ENCODE data around the gene CCNYL1.

Gene CCNYL1

DNA sequence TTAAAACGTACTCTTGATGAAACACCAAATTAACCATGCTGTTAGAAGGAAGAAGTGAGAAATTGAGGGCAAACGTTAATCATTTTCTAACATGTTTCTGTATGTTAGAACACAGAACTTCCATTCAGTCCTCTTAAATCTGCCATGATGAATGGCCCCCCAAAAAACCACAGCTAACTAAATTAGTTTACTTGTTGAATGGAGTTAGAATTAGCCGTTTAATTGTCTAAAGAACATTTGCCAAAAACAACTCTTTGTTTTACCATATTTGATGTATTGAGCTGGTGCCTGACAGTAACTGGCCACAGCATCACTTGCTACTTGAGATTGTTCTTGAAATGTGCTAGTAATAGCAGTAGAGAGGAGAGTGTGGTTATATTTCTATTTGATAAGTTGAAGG, 12.7 kb downstream of the CCNYL1 start:
- Histone ChIP-seq H3K27me3 (ENCODE audit: low read depth, low read length) (no peaks in the 10 kb centered on the region), H3K4me3 (ENCODE audit: low read length) (peak overlapping the region; percentile 53), H3K79me2 (ENCODE audit: low read length) (no peaks in the 10 kb centered on the region; the same call in 1 of the 2 replicates), H3K27ac (ENCODE audit: low read length) (peak overlapping the region; percentile 66), H3K36me3 (replicated peaks; ENCODE audit: low read depth, low read length) (no peaks in the 10 kb centered on the region), H3K4me2 (ENCODE audit: low read length) (peak overlapping the region; percentile 84), H2AFZ (ENCODE audit: low read depth, low read length) (no peak overlapping the region), H3K9ac (ENCODE audit: low read length) (peak overlapping the region; percentile 32; the same call in 1 of the 2 replicates), H4K20me1 (ENCODE audit: insufficient read depth, low read length) (no peaks in the 10 kb centered on the region), H3K9me3 (ENCODE audit: insufficient read depth, low read length) (no peaks in the 10 kb centered on the region), H3K4me1 (ENCODE audit: low read length) (peaks cover 46% of the 10 kb centered on the region)
- TF ChIP-seq CTCF (IDR thresholded peaks at IDR 0.05; ENCODE audit: low read depth, low read length) (no peak), EZH2phosphoT487 (IDR thresholded peaks at IDR 0.05; ENCODE audit: low read depth) (no peak)

DNA sequence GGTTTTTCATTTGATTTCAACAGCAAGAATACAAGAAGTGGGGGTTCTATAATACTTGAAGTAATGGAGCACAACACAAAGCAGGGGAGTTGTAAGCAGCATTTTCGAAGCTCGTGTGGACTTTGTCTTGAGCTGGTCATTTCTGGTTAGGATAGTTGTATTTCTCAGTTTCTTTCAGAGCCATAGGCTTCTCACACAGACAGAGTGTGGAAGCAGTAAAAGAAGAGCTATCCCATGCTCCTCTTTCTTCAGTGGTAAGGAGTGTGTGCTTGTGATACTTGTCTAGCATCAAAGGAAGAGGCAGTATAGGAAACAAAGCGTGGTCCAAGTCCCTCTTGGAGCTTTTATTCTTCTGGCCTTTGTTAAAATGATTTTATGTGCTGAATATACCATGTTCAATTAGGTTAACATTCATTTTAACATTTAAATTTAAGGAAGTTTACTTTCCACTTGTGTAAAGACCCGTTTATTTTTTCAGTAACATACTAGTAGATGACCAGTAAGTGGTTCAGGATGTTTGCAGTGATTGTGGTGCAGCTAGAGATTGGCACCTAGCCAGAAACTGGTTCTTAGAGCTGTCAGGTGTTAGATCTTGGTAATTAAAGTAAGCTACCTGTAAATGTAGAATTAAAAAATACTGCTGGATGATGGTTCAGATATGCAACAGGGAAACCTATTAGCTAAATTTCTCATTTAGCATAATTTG, 14.6 kb downstream of the CCNYL1 start:
- peaks cover 3% of the 10 kb centered on the region for H3K36me3 ChIP-seq (replicated peaks; ENCODE audit: low read depth, low read length)
- H3K79me2 ChIP-seq (ENCODE audit: low read length), result no peaks in the 10 kb centered on the region; the same call in 1 of the 2 replicates
- H4K20me1 ChIP-seq (ENCODE audit: insufficient read depth, low read length), result no peaks in the 10 kb centered on the region
- H2AFZ ChIP-seq (ENCODE audit: low read depth, low read length), result no peak overlapping the region
- H3K27me3 ChIP-seq (ENCODE audit: low read depth, low read length), result no peaks in the 10 kb centered on the region
- no peaks in the 10 kb centered on the region for H3K9me3 ChIP-seq (ENCODE audit: insufficient read depth, low read length)
- peaks cover 46% of the 10 kb centered on the region for H3K4me1 ChIP-seq (ENCODE audit: low read length)
- H3K27ac ChIP-seq (ENCODE audit: low read length), result no peak overlapping the region
- no peak overlapping the region for H3K4me2 ChIP-seq (ENCODE audit: low read length)
- no peak overlapping the region for H3K4me3 ChIP-seq (ENCODE audit: low read length)
- TF ChIP-seq EZH2phosphoT487 (IDR thresholded peaks at IDR 0.05; ENCODE audit: low read depth), result no peak
- no peak for TF ChIP-seq CTCF (IDR thresholded peaks at IDR 0.05; ENCODE audit: low read depth, low read length)
- H3K9ac ChIP-seq (ENCODE audit: low read length), result no peak overlapping the region

DNA sequence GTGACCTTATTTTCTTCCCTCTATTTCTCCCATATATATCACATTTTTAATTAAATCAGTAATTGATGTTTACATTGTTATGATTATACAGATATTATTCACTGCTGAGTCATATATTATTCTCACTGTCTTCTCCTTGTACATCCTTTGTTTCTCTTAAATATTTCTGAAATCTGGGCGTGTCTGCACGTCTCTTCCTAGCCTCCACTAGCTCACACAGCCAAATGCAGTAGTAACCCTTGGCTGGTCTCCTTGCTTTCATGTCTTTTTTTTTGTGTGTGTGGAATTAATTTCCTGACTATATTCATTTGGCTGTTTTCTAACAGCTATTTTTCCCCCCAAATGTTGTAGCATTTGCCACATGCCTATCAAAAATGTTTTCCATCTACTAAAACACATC, 15.8 kb downstream of the CCNYL1 start:
- H3K9me3 ChIP-seq (ENCODE audit: insufficient read depth, low read length), result no peaks in the 10 kb centered on the region
- no peaks in the 10 kb centered on the region for H3K27me3 ChIP-seq (ENCODE audit: low read depth, low read length)
- H2AFZ ChIP-seq (ENCODE audit: low read depth, low read length), result no peak overlapping the region
- H3K4me3 ChIP-seq (ENCODE audit: low read length), result no peak overlapping the region
- H3K4me2 ChIP-seq (ENCODE audit: low read length), result no peak overlapping the region
- no peaks in the 10 kb centered on the region for H4K20me1 ChIP-seq (ENCODE audit: insufficient read depth, low read length)
- H3K4me1 ChIP-seq (ENCODE audit: low read length), result peaks cover 35% of the 10 kb centered on the region
- no peaks in the 10 kb centered on the region; the same call in 1 of the 2 replicates for H3K79me2 ChIP-seq (ENCODE audit: low read length)
- TF ChIP-seq CTCF (IDR thresholded peaks at IDR 0.05; ENCODE audit: low read depth, low read length) (no peak), EZH2phosphoT487 (IDR thresholded peaks at IDR 0.05; ENCODE audit: low read depth) (no peak)
- no peak overlapping the region for H3K9ac ChIP-seq (ENCODE audit: low read length)
- peaks cover 3% of the 10 kb centered on the region for H3K36me3 ChIP-seq (replicated peaks; ENCODE audit: low read depth, low read length)
- no peak overlapping the region for H3K27ac ChIP-seq (ENCODE audit: low read length)

DNA sequence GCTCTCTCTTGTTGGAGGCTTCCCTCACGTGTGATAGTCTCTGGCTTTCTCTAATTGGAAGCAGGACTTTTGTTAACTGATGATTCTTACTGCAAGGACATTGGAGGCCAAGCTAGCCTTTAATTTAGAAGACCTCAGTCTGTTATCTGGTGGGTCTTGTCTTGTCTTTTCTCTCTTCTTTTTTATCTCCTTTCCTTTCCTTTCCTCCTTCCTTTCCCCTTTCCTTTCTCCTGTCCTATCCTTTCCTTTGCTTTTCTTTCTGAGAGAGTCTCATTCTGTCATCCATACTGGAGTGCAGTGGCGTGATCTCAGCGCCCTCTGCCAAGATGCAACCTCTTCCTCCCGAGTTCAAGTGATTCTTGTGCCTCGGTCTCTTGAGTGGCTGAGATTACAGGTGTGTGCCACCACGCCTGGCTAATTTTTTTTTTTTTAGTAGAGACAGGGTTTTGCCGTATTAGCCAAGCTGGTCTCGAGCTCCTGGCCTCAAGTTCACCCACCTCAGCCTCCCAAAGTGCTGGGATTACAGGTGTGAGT, 18.1 kb downstream of the CCNYL1 start:
- no peak overlapping the region for H3K4me3 ChIP-seq (ENCODE audit: low read length)

More for the DNA sequence above, 18.1 kb downstream of the CCNYL1 start:
- Histone ChIP-seq H2AFZ (ENCODE audit: low read depth, low read length) (no peak overlapping the region), H3K27me3 (ENCODE audit: low read depth, low read length) (no peaks in the 10 kb centered on the region), H3K4me1 (ENCODE audit: low read length) (peaks cover 19% of the 10 kb centered on the region), H3K9ac (ENCODE audit: low read length) (no peak overlapping the region), H3K27ac (ENCODE audit: low read length) (no peak overlapping the region), H3K79me2 (ENCODE audit: low read length) (no peaks in the 10 kb centered on the region), H3K9me3 (ENCODE audit: insufficient read depth, low read length) (no peaks in the 10 kb centered on the region), H3K36me3 (replicated peaks; ENCODE audit: low read depth, low read length) (peaks cover 3% of the 10 kb centered on the region), H4K20me1 (ENCODE audit: insufficient read depth, low read length) (no peaks in the 10 kb centered on the region), H3K4me2 (ENCODE audit: low read length) (no peak overlapping the region)
- TF ChIP-seq CTCF (IDR thresholded peaks at IDR 0.05; ENCODE audit: low read depth, low read length) (no peak), EZH2phosphoT487 (IDR thresholded peaks at IDR 0.05; ENCODE audit: low read depth) (no peak)

All from OCI-LY3 (cell line).